ENCODE data around the gene PPP1R12C.
"Not testable (repeated sequence)": the region's sequence is repeated elsewhere in the genome, so short reads cannot be mapped to it uniquely, and the experiment has no call there.

Gene PPP1R12C

DNA sequence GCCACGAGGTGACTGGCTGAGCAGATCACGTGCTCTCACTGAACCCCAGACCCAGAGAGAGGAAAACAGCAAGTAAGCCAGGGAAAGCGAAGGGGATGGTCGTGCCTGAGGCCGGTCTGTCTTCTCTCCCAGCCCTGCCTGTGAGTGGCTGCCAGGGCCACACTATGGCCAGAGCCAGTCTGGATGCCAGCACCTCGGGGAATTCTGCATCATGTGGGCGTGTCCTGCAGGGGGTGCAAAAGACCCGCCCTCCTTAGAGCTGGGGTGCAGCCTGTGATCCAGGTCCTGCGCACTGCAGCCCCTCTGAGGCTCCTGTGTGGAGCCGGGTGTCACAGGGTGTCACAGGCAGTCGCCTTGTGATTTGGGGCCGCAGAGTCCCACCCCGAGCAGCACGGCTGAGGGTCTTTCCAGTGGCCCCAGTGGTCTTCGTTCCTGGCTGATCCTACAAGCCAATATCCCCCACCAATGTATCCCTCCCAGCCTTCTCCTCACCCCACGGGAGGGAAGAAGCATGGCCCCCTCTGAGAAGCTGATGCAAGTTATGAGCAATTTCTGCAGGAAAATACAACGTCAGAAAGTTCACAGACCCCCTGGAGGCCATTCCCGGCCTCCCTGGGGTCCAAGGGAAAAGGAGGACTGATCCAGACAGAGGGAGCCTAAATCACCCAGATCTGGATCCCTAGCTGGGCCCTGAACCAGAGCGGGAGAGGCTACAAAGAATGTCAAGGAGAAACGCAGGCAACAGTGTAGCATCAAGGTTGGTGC, 7.7 kb downstream of the PPP1R12C start:
- no peak for FAIRE-seq

- FAIRE-seq = not testable (repeated sequence)
Observed at GRCh38 chr19:55107252-55107651, 10.2 kb downstream of the PPP1R12C start.

GRCh38 chr19:55106591-55106990, 10.8 kb downstream of the PPP1R12C start:
- no peak for FAIRE-seq

DNA sequence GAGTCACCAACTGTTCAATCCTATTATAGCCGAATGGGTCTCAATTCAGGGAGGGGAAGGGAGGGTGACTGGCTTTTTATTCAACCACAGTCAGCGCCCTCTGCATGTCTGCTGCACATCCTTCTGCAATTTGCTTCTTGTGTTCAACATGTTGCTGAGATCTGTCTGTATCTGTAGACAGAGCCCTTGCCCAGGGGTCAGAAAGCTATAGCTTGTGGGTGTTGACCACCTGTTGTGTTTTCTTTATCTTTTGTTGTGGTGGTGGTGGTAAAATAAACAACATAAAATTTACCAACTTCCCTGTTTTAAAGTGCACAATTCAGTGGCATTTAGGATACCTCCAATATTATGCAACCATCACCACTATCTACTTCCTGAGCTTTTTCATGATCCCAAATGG, 12.2 kb downstream of the PPP1R12C start:
- no peak for FAIRE-seq

- no peak for FAIRE-seq
Observed at GRCh38 chr19:55103190-55103589, 14.2 kb downstream of the PPP1R12C start.

GRCh38 chr19:55101261-55101660, 16.2 kb downstream of the PPP1R12C start:
- FAIRE-seq = no peak

GRCh38 chr19:55099557-55100506, 17.6 kb downstream of the PPP1R12C start:
- FAIRE-seq = no peak

DNA sequence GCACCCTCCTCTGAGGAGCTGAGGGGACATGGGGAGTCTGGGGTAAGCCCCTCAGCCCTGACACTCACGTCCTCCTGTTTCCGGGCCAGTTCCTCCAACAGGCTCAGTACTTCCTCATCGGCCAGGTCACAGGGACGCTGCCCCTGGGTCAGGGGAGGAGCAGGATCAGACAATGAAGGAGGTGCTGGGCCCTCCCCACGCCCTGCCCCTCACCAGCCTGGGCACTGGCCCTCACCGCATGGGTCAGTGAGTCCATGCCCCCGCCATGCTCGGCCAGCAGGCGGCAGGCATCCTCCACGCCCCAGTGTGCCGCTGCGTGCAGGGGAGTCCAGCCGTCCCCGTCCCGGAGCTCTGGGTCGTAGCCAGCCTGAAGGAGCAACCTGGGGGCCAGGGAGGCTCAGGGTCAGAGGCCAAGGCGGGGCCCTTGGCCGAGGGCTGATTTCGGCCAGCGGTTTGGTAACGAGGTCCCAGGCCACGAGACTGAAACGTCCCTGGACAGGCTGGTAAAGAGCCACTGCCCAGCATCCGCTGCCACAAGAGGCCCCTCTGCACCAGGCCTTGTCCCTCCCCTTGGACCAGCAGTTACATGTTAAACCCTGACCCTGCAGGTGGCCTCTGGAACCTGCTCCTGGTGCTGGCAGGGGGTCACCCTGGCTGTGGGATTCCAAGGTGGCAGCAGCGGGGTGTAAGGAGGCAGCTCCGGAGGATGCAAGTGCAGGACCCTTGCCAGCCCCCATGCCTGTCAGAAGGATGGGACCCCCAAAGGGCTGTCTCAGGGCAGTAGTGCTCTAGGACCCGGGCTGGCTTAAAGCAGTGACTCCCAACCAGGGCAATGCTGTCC, 18.5 kb downstream of the PPP1R12C start:
- FAIRE-seq = no peak

GRCh38 chr19:55097864-55098715, 19.3 kb downstream of the PPP1R12C start:
- no peak for FAIRE-seq

DNA sequence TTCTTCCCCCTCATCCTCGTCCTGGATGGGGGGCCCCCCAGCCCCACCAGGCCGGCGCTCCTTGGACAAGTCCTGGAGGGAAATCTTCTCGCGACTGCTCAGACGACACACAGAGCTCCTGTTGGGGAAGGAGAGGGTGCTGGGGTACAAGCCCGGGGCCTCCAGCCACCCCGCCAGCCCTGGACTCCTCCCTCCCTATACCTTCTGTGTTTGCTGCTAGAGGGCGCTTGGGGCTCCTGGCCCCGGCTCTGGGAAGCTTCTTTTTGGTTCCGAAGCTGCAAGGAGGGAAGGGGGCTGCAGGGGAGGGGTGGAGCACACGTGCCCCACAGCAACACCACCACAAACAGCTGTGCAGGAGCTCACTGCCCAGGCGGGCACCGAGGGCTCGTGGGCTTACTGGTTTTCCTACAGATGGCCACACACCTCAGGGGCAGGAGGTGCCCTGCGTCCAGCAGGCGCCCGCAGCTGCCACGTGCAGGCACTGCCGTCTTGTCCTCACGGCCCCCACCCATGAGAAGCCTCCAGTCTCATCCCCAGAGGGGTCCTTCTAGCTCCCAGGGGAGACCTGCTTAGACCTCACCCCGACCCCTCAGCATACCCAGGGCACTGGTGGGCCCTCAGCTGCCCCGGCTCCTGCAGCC, 21.3 kb downstream of the PPP1R12C start:
- FAIRE-seq = no peak

GRCh38 chr19:55095260-55096060, 22.0 kb downstream of the PPP1R12C start:
- no peak for FAIRE-seq

DNA sequence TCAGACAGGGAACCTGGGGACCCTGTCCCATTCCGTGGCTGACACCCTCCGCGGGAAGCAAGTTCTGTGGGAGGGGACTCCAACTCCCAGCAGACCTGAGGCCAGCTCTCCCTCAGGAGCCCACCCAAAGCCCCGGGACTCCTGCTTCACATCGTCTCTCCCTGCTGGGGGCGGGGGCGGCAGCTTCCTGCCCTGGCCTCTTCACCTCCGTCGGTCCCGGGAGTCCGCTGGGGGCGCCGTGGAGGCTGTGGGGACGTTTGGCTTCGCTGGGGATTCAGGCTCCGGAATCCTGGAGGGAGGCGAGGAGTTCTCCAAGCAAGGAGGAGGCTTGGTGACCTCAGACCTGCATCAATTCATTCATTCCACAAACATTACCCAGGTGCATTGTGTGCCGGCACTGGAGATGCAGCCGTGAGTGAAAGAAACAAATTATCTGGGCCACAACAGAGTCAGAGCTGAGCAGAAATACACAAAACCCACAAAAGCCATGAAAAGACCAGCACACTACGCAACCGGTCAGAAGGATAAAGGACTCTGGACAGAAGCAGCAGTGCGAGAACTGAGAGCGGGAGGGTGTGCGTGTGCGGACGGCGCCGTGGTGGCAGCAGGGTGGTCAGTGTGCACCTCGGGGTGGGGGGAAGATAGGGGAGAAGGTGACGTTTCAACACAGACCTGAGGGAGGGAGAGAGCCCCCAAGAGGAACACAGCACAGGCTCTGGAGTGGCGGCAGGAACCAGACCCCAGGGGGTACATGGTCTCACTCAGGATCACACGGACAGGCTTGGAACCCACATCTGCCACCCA, 22.8 kb downstream of the PPP1R12C start:
- no peak for FAIRE-seq

- no peak for FAIRE-seq
Observed at GRCh38 chr19:55092423-55093318, 24.8 kb downstream of the PPP1R12C start.

GRCh38 chr19:55091955-55092354, 25.5 kb downstream of the PPP1R12C start:
- no peak for FAIRE-seq

GRCh38 chr19:55091126-55091910, 26.1 kb downstream of the PPP1R12C start:
- no peak for FAIRE-seq

DNA sequence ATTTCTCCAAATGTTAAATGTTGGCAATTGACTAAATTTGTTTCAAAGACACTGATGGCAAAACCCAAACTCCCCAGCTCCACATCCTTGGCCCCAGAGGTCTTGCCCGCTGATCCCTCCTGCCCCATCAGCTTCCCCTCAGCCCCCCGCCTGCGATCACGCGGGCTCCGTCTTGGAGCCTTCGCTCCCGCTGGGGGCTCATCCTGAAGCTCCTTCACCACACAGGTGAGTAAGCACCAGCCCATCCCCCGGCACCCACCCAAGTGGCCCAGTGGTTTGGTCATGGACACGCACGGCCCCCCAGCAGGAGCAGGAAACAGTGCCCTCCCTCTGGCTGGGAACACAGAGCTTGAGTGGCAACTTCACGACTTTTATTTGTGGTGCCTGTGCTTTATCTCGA, 26.9 kb downstream of the PPP1R12C start:
- no peak for FAIRE-seq

GRCh38 chr19:55089342-55089944, 28.0 kb downstream of the PPP1R12C start:
- FAIRE-seq = no peak

Data from colon (tissue), 2 donors.